Rectal smooth muscle tissue (tissue), 1 donor: ENCODE data around the gene SYTL2.

Source experiments
- H3K27ac ChIP-seq: one replicate; pipeline ENCODE4 v1.7.0; 2013; ENCODE audit warnings: low read depth, low read length, inconsistent platforms
- H3K27me3 ChIP-seq: one replicate; pipeline ENCODE4 v1.7.0; 2013; ENCODE audit warnings: low read length; ENCODE audit not compliant: control insufficient read depth, insufficient read depth
- H3K36me3 ChIP-seq: one replicate; pipeline ENCODE4 v1.7.0; 2013; ENCODE audit warnings: low read length; ENCODE audit not compliant: control insufficient read depth, insufficient read depth
- H3K4me1 ChIP-seq: one replicate; pipeline ENCODE4 v1.7.0; 2013; ENCODE audit warnings: low read length; ENCODE audit not compliant: control insufficient read depth, insufficient read depth
- H3K4me3 ChIP-seq: one replicate; pipeline ENCODE4 v1.7.0; 2013; ENCODE audit warnings: low read length
- H3K9ac ChIP-seq: one replicate; pipeline ENCODE4 v1.7.0; 2013; ENCODE audit warnings: low read length

Gene SYTL2

GRCh38 chr11:85803303-85803702 lies 7.6 kb downstream of the SYTL2 start:
- Histone ChIP-seq H3K27me3 (no peaks in the 10 kb centered on the region), H3K9ac (no peak overlapping the region), H3K36me3 (no peaks in the 10 kb centered on the region), H3K27ac (no peak overlapping the region), H3K4me1 (no peaks in the 10 kb centered on the region), H3K4me3 (no peak overlapping the region)

- Histone ChIP-seq H3K27me3 (no peaks in the 10 kb centered on the region), H3K9ac (no peak overlapping the region)
Observed at GRCh38 chr11:85801527-85801926, 9.4 kb downstream of the SYTL2 start.

DNA sequence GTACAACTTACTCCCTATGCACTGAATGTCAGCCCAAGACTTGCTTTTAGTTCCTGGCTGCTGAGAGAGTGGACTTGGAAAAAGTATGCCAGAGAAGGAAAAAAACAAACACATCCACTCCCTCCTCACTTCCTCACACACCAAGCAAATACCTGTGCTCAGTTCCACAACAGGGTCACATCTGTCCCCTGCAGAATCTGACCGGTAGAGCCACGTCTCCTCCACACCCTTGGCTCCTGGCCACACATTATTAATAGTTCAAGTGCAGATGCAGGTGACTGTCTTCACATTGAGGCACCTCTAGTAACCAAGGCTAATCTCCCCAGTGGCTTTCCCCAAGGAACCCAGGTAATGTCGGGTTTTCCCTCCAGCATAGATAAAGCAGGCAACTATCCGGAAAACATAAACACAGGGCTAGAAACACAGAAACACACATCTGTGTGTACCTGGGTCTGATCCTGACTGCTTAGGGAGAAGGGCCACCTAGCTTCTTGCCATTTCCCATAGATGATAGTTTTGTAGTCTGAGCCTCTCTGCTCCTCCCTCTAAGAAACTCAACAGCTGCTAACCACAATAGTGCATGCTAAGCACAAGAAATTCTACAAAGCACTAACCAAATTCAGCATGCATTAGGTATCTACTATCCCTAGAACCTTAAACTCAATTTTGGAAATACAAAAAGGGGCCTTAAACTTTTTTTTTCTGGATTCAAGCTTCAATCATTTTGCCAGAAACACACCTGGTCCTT lies 10.2 kb downstream of the SYTL2 start:
- Histone ChIP-seq H3K27ac (no peak overlapping the region), H3K9ac (no peak overlapping the region), H3K27me3 (no peaks in the 10 kb centered on the region), H3K36me3 (no peaks in the 10 kb centered on the region), H3K4me3 (no peak overlapping the region), H3K4me1 (no peaks in the 10 kb centered on the region)

More at GRCh38 chr11:85801527-85801926, 9.4 kb downstream of the SYTL2 start:
- Histone ChIP-seq H3K4me3 (no peak overlapping the region), H3K27ac (no peak overlapping the region), H3K36me3 (no peaks in the 10 kb centered on the region), H3K4me1 (no peaks in the 10 kb centered on the region)

- no peaks in the 10 kb centered on the region for H3K27me3 ChIP-seq
- no peaks in the 10 kb centered on the region for H3K4me1 ChIP-seq
- H3K4me3 ChIP-seq = no peak overlapping the region
- H3K36me3 ChIP-seq = no peaks in the 10 kb centered on the region
- H3K9ac ChIP-seq = no peak overlapping the region
- H3K27ac ChIP-seq = no peak overlapping the region
Observed at GRCh38 chr11:85799142-85799541, 11.8 kb downstream of the SYTL2 start.

- H3K4me1 ChIP-seq = no peaks in the 10 kb centered on the region
- H3K4me3 ChIP-seq = no peak overlapping the region
- H3K27ac ChIP-seq = no peak overlapping the region
- no peaks in the 10 kb centered on the region for H3K27me3 ChIP-seq
- H3K9ac ChIP-seq = no peak overlapping the region
- H3K36me3 ChIP-seq = no peaks in the 10 kb centered on the region
Observed at GRCh38 chr11:85798361-85798760, 12.6 kb downstream of the SYTL2 start.

GRCh38 chr11:85795712-85796487 lies 15.0 kb downstream of the SYTL2 start:
- H3K9ac ChIP-seq = no peak overlapping the region
- no peaks in the 10 kb centered on the region for H3K27me3 ChIP-seq
- H3K4me3 ChIP-seq = no peak overlapping the region
- no peaks in the 10 kb centered on the region for H3K36me3 ChIP-seq
- no peak overlapping the region for H3K27ac ChIP-seq
- H3K4me1 ChIP-seq = no peaks in the 10 kb centered on the region

GRCh38 chr11:85791409-85791990 lies 19.4 kb downstream of the SYTL2 start:
- H3K4me1 ChIP-seq = no peaks in the 10 kb centered on the region
- no peaks in the 10 kb centered on the region for H3K36me3 ChIP-seq
- H3K27ac ChIP-seq = no peak overlapping the region
- H3K9ac ChIP-seq = no peak overlapping the region
- H3K4me3 ChIP-seq = no peak overlapping the region
- H3K27me3 ChIP-seq = no peaks in the 10 kb centered on the region

GRCh38 chr11:85787809-85788760 lies 22.9 kb downstream of the SYTL2 start:
- Histone ChIP-seq H3K9ac (no peak overlapping the region), H3K4me1 (no peaks in the 10 kb centered on the region), H3K27ac (no peak overlapping the region), H3K27me3 (no peaks in the 10 kb centered on the region), H3K36me3 (no peaks in the 10 kb centered on the region), H3K4me3 (no peak overlapping the region)

GRCh38 chr11:85787168-85787567 lies 23.8 kb downstream of the SYTL2 start:
- H3K27me3 ChIP-seq = no peaks in the 10 kb centered on the region
- H3K4me3 ChIP-seq = no peak overlapping the region
- no peak overlapping the region for H3K27ac ChIP-seq
- H3K4me1 ChIP-seq = no peaks in the 10 kb centered on the region
- H3K36me3 ChIP-seq = no peaks in the 10 kb centered on the region
- no peak overlapping the region for H3K9ac ChIP-seq

GRCh38 chr11:85784480-85785265 lies 26.3 kb downstream of the SYTL2 start:
- Histone ChIP-seq H3K4me1 (no peaks in the 10 kb centered on the region), H3K9ac (no peak overlapping the region), H3K27ac (no peak overlapping the region), H3K4me3 (no peak overlapping the region), H3K36me3 (no peaks in the 10 kb centered on the region), H3K27me3 (no peaks in the 10 kb centered on the region)

- no peak overlapping the region for H3K27ac ChIP-seq
- no peaks in the 10 kb centered on the region for H3K36me3 ChIP-seq
- no peak overlapping the region for H3K9ac ChIP-seq
Observed at GRCh38 chr11:85783758-85784157, 27.2 kb downstream of the SYTL2 start.

More at GRCh38 chr11:85783758-85784157, 27.2 kb downstream of the SYTL2 start:
- no peaks in the 10 kb centered on the region for H3K4me1 ChIP-seq
- H3K27me3 ChIP-seq = no peaks in the 10 kb centered on the region
- no peak overlapping the region for H3K4me3 ChIP-seq
